ENCODE results near the gene FHIT.

FHIT gene

DNA sequence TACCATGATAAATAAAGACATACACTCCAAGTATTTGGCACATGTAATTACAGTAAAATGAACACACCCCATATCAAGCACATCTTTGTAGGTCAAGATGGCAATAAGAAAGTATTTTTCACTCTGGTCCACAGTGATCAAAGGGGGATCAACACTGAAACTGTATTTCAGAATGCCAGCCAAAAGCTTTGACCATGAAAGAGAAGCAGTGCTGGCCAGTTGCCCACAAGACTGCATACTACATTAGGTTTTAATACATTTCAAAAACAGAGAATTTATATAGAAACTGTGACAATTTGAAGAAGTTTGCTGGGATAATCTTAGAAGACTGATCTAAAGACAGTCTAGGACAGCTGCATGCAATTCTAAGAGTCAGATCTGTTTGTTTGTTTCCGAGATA is 1035.3 kb downstream of the FHIT start:
- Histone ChIP-seq H3K27me3 (no peaks in the 10 kb centered on the region), H3K9me3 (no peaks in the 10 kb centered on the region), H3K4me3 (no peak overlapping the region), H3K27ac (no peak overlapping the region), H3K36me3 (no peaks in the 10 kb centered on the region), H3K4me1 (no peaks in the 10 kb centered on the region)
- no peak for DNase-seq
- TF ChIP-seq, protein P1, sequence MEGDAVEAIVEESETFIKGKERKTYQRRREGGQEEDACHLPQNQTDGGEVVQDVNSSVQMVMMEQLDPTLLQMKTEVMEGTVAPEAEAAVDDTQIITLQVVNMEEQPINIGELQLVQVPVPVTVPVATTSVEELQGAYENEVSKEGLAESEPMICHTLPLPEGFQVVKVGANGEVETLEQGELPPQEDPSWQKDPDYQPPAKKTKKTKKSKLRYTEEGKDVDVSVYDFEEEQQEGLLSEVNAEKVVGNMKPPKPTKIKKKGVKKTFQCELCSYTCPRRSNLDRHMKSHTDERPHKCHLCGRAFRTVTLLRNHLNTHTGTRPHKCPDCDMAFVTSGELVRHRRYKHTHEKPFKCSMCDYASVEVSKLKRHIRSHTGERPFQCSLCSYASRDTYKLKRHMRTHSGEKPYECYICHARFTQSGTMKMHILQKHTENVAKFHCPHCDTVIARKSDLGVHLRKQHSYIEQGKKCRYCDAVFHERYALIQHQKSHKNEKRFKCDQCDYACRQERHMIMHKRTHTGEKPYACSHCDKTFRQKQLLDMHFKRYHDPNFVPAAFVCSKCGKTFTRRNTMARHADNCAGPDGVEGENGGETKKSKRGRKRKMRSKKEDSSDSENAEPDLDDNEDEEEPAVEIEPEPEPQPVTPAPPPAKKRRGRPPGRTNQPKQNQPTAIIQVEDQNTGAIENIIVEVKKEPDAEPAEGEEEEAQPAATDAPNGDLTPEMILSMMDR (IDR thresholded peaks at IDR 0.05), result no peak
- intact Hi-C loops (cut with DNase I; ENCODE audit: low total_unique reads), result no loop called here

DNA sequence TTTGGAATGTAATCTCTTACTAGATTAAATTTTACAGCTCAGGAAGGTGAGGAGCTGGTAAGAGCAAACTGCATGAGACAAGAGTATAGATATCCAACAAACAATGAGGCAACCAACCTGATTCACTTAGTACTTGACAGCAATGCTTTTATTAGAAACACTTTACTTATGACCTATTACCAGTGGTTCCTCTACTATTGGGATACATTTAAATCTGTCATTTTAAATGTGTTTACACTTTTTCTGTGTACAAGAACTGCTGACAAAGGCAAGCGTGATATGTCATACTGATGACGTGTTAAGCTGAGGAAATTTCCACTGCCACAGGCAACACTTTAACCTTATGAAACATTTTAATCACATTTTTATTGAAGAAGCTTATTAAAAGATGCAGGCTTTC is 1043.3 kb downstream of the FHIT start:
- TF ChIP-seq, protein P1 (IDR thresholded peaks at IDR 0.05), result no peak
- intact Hi-C loops (cut with DNase I; ENCODE audit: low total_unique reads), result no loop called here
- Histone ChIP-seq H3K4me3 (no peak overlapping the region), H3K9me3 (no peaks in the 10 kb centered on the region), H3K27me3 (no peaks in the 10 kb centered on the region), H3K27ac (no peak overlapping the region), H3K4me1 (no peaks in the 10 kb centered on the region), H3K36me3 (no peaks in the 10 kb centered on the region)
- DNase-seq, result no peak

DNA sequence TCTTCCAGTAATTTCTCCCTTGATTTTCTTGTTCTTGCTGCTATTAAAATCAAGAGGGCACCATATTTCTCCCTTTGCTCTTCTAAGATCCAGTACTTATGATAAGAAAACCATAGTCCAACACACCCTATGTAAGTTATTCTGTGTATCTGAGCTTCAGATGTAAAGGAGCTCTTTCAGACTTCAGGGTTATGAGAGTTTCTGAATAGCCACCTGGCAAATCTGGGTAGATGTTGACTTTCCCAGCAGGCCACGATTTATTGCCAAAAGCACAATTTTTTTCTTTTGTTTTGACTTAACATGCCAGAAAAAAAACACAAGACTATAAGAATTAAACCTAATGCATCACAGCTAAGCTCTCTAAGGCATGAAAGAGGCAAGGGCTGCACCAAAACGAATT is 1045.0 kb downstream of the FHIT start:
- Histone ChIP-seq H3K27me3 (no peaks in the 10 kb centered on the region), H3K4me3 (no peak overlapping the region), H3K4me1 (no peaks in the 10 kb centered on the region), H3K36me3 (no peaks in the 10 kb centered on the region), H3K9me3 (no peaks in the 10 kb centered on the region), H3K27ac (no peak overlapping the region)
- no peak for DNase-seq
- TF ChIP-seq, protein P1 (IDR thresholded peaks at IDR 0.05), result no peak
- intact Hi-C loops (cut with DNase I; ENCODE audit: low total_unique reads), result no loop called here

DNA sequence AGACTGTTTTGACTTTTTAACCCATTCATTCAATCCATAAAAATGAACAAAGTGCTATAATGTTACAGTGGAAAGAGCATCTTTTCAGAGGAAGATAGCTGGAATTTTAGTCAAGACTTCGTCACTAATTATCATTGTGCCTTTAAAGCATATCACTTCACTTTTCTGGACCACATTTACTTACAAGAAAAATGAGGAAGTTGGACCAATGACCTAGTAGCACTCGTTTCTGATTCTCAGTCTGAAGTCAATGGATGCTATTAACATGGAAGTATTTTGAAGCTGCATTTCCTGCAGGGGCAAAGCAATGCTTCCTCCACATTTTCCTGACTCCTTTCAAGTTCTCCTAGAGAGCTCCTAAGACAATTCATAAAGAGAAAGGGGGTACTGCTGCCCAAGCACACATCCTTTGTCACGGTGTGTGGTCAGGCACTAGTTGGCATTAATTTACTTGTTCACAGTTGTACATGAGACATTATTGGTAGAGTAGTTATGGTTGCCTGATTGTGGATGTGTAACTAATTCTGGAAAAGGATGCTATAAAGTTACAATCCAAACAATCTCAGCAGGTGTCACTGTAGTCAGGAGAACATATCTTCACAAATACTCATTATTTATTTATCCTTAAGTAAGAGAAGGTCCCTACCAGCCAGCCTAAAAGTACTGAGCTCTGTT is 1049.1 kb downstream of the FHIT start:
- intact Hi-C loops (cut with DNase I; ENCODE audit: low total_unique reads), result no loop called here
- TF ChIP-seq, protein P1 (IDR thresholded peaks at IDR 0.05), result no peak
- Histone ChIP-seq H3K9me3 (no peaks in the 10 kb centered on the region), H3K4me1 (no peaks in the 10 kb centered on the region), H3K4me3 (no peak overlapping the region), H3K36me3 (no peaks in the 10 kb centered on the region), H3K27me3 (no peaks in the 10 kb centered on the region), H3K27ac (no peak overlapping the region)
- no peak for DNase-seq

DNA sequence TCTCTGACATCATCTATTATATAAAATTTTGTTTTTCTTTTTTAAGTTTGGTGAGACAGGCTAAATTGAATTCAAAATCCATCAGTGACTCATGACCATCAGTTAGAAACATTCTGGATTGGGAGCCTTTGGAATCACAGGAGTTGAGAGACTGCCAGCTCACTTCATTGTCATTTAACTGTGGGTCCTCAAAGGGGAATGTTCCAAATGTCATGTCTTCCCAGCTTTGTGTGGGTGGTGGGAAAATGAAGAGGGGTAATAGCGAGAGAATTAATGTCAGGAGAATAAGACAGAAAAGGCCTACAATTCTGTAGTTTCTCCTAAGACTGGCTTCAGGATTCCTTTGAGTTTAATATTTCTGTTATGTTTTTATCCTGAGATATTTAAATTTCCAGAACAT is 1051.9 kb downstream of the FHIT start:
- TF ChIP-seq, protein P1 (IDR thresholded peaks at IDR 0.05), result no peak
- intact Hi-C loops (cut with DNase I; ENCODE audit: low total_unique reads), result no loop called here
- Histone ChIP-seq H3K36me3 (no peaks in the 10 kb centered on the region), H3K4me1 (no peaks in the 10 kb centered on the region), H3K27ac (no peak overlapping the region), H3K27me3 (no peaks in the 10 kb centered on the region), H3K9me3 (no peaks in the 10 kb centered on the region), H3K4me3 (no peak overlapping the region)
- no peak for DNase-seq

All from tibial artery (tissue), 4 donors.